DND-41 (cell line): ENCODE data around the gene CENPA.
"Not testable (repeated sequence)": the region's sequence is repeated elsewhere in the genome, so short reads cannot be mapped to it uniquely, and the experiment has no call there.

Experiments
- ATAC-seq: fragments of 200-7000 bp; cut with Tn5 transposase; 3 replicates; pipeline ENCODE4 v1.9.1; 2021; ENCODE audit warnings: low read depth; ENCODE audit not compliant: insufficient read depth
- DNase-seq: peaks from one replicate; pipeline ENCODE4 v3.0.0-alpha.2; 2020
- H2AFZ ChIP-seq: 2 replicates; pipeline ENCODE4 v1.6.0; 2012; ENCODE audit warnings: low read depth, low read length
- H3K27ac ChIP-seq: 2 replicates; pipeline ENCODE4 v1.5.1; 2012; ENCODE audit warnings: low read length, inconsistent platforms
- H3K27me3 ChIP-seq: fragments of 200-600 bp; sonication (generic); 2 replicates; pipeline ENCODE4 v1.6.0; 2012; ENCODE audit warnings: low read length, mild to moderate bottlenecking, inconsistent platforms; ENCODE audit not compliant: insufficient read depth, poor library complexity
- H3K36me3 ChIP-seq: 2 replicates; pipeline ENCODE4 v1.5.1; 2012; ENCODE audit warnings: low read length, inconsistent platforms; ENCODE audit not compliant: insufficient read depth
- H3K4me1 ChIP-seq: 2 replicates; pipeline ENCODE4 v1.5.1; 2012; ENCODE audit warnings: mild to moderate bottlenecking, low read length; ENCODE audit not compliant: insufficient read depth
- H3K4me2 ChIP-seq: 2 replicates; pipeline ENCODE4 v1.6.0; 2012; ENCODE audit warnings: mild to moderate bottlenecking, moderate library complexity, low read length, inconsistent platforms; ENCODE audit not compliant: insufficient read depth
- H3K4me3 ChIP-seq, 2 experiments: fragments of 200-600 bp in 1 of 2; shearing (Covaris generic) in 1 of 2; 2 replicates each; pipeline ENCODE4 v1.5.1; 2012 to 2016; ENCODE audit warnings: inconsistent platforms in 2 of 2, low read length in 2 of 2, mild to moderate bottlenecking in 2 of 2, low read depth in 1 of 2, moderate library complexity in 1 of 2
- H3K79me2 ChIP-seq: 2 replicates; pipeline ENCODE4 v1.6.0; 2012; ENCODE audit warnings: low read length, inconsistent platforms; ENCODE audit not compliant: insufficient read depth
- H3K9ac ChIP-seq: 2 replicates; pipeline ENCODE4 v1.6.0; 2012; ENCODE audit warnings: low read depth, mild to moderate bottlenecking, inconsistent platforms, low read length, moderate library complexity
- H3K9me3 ChIP-seq: 2 replicates; pipeline ENCODE4 v1.5.1; 2012; ENCODE audit warnings: low read length, moderate library complexity, mild to moderate bottlenecking, inconsistent platforms; ENCODE audit not compliant: insufficient read depth, severe bottlenecking
- H4K20me1 ChIP-seq: 2 replicates; pipeline ENCODE4 v1.6.0; 2012; ENCODE audit warnings: low read length; ENCODE audit not compliant: insufficient read depth
- CTCF ChIP-seq: IDR thresholded peaks from 2 replicates; pipeline ENCODE4 v1.5.1; 2012; ENCODE audit warnings: borderline replicate concordance, low read length, moderate library complexity, mild to moderate bottlenecking; ENCODE audit not compliant: poor library complexity, severe bottlenecking; ENCODE audit errors: extremely low read depth
- EZH2 ChIP-seq: IDR thresholded peaks from 3 replicates; pipeline ENCODE4 v1.6.1; 2012; ENCODE audit warnings: borderline replicate concordance, low read depth, mild to moderate bottlenecking, moderate library complexity, low read length, inconsistent platforms; ENCODE audit not compliant: severe bottlenecking

Gene CENPA

DNA sequence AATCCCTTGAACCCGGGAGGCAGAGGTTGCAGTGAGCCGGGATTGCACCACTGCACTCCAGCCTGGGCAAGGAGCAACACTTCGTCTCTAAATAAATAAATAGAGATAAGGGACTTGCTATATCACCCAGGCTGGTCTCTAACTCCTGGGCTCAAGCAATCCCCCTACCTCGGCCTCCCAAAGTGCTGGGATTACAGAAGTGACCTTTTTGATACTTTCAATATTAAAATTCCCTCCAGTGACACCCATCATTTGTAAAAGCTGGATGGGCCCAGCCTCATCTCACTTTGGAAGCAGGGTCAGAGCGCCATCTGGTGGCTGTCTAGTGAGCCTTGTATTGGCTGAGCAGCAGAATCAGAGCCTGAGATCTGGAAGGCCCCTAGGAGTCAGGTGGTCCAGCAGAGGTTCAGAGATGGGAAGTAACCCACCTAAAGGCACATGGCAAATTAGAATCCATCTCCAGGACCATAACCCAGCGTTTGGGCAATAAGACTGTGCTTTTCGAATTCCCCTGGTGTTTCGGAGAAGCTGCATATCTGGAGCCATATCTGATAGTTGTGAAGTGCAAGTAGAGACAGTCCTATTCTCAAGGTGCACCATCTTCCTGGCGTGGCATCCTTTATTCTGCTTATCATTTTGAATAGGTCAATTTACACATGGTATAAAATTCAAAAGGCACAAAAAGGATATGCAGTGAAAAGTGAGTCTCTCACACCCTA lies 40.1 kb upstream of the CENPA start:
- H3K79me2 ChIP-seq, result no peaks in the 10 kb centered on the region
- no peak overlapping the region for H3K4me2 ChIP-seq
- H3K27me3 ChIP-seq, result no peaks in the 10 kb centered on the region
- H3K4me3 ChIP-seq, result no peak overlapping the region
- peak; percentile 82 for DNase-seq
- no peak overlapping the region for H2AFZ ChIP-seq
- no peaks in the 10 kb centered on the region for H3K9me3 ChIP-seq
- H3K9ac ChIP-seq, result no peak overlapping the region
- no peak overlapping the region for H3K27ac ChIP-seq
- 0 out of 2 replicates have a peak, but pooled peaks cover 2% of the 10 kb centered on the region for H4K20me1 ChIP-seq
- no peaks in the 10 kb centered on the region for H3K4me1 ChIP-seq
- peak; percentile 92 for ATAC-seq
- no peaks in the 10 kb centered on the region for H3K36me3 ChIP-seq
- TF ChIP-seq CTCF (peak; percentile 89), EZH2 (no peak)

GRCh38 chr2:26746934-26747333 lies 38.9 kb upstream of the CENPA start:
- no peak for ATAC-seq
- Histone ChIP-seq H4K20me1 (0 out of 2 replicates have a peak, but pooled peaks cover 2% of the 10 kb centered on the region), H2AFZ (no peak overlapping the region), H3K79me2 (no peaks in the 10 kb centered on the region), H3K4me3 (no peak overlapping the region), H3K36me3 (no peaks in the 10 kb centered on the region), H3K9ac (no peak overlapping the region), H3K4me2 (no peak overlapping the region), H3K27ac (no peak overlapping the region), H3K27me3 (no peaks in the 10 kb centered on the region), H3K4me1 (no peaks in the 10 kb centered on the region), H3K9me3 (no peaks in the 10 kb centered on the region)
- TF ChIP-seq EZH2, result no peak
- TF ChIP-seq CTCF, result no peak
- DNase-seq, result no peak

DNA sequence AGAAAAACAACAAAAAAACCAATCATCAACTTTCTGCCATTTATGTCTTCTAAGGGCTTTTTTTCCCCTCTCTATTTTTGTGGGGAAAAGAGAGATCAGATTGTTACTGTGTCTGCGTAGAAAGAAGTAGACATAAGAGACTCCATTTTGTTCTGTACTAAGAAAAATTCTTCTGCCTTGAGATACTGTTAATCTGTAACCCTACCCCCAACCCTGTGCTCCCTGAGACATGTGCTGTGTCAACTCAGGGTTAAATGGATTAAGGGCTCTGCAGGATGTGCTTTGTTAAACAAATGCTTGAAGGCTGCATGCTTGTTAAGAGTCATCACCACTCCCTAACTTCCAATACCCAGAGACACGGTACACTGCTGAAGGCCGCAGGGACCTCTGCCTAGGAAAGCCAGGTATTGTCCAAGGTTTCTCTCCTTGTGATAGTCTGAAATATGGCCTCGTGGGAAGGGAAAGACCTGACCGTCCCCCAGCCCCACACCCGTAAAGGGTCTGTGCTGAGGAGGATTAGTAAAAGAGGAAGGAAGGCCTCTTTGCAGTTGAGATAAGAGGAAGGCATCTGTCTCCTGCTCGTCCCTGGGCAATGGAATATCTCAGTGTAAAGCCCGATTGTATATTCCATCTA lies 36.0 kb upstream of the CENPA start:
- H2AFZ ChIP-seq, H3K4me3 ChIP-seq, H3K4me1 ChIP-seq, H3K36me3 ChIP-seq, ATAC-seq, H3K27me3 ChIP-seq, H3K4me2 ChIP-seq, DNase-seq, H3K79me2 ChIP-seq, H4K20me1 ChIP-seq, H3K27ac ChIP-seq, H3K9ac ChIP-seq, H3K9me3 ChIP-seq: not testable (repeated sequence)

- not testable (repeated sequence) for H3K27me3 ChIP-seq, H2AFZ ChIP-seq, DNase-seq, H3K9ac ChIP-seq, H3K4me1 ChIP-seq, H3K9me3 ChIP-seq, H3K4me3 ChIP-seq, H3K4me2 ChIP-seq, H4K20me1 ChIP-seq, H3K36me3 ChIP-seq, ATAC-seq, H3K79me2 ChIP-seq, H3K27ac ChIP-seq
Measured at GRCh38 chr2:26750467-26750866, 35.4 kb upstream of the CENPA start.
